SK-N-SH (cell line): ENCODE results near the gene SUCLG2.

Experiments
- CHD2 ChIP-seq: fragments of 150-350 bp; IDR thresholded peaks from 2 replicates; pipeline ENCODE4 v1.6.1; 2018; ENCODE audit warnings: low read length; ENCODE audit not compliant: partially characterized antibody
- CTCF ChIP-seq: fragments of 200-600 bp; sonication (generic); IDR thresholded peaks from 2 replicates; pipeline ENCODE4 v1.6.1; 2017; ENCODE audit warnings: antibody characterized with exemption, mild to moderate bottlenecking, moderate library complexity
- POLR2AphosphoS5 ChIP-seq: IDR thresholded peaks from 2 replicates; pipeline ENCODE4 v1.6.1; 2012; ENCODE audit warnings: low read depth, low read length
- RAD21 ChIP-seq: IDR thresholded peaks from 2 replicates; pipeline ENCODE4 v1.6.1; 2012; ENCODE audit warnings: mild to moderate bottlenecking, low read length
- RFX5 ChIP-seq: IDR thresholded peaks from 2 replicates; pipeline ENCODE4 v1.6.1; 2012; ENCODE audit warnings: mild to moderate bottlenecking, improper control_type of control experiment, low read length
- SMC3 ChIP-seq: IDR thresholded peaks from 2 replicates; pipeline ENCODE4 v1.6.1; 2012; ENCODE audit warnings: low read depth, low read length, improper control_type of control experiment
- YY1 ChIP-seq: IDR thresholded peaks from 2 replicates; pipeline ENCODE4 v1.4.0; 2012; ENCODE audit warnings: low read depth, mild to moderate bottlenecking
- ZBTB33 ChIP-seq: IDR thresholded peaks from 2 replicates; pipeline ENCODE4 v1.4.0; 2012; ENCODE audit warnings: low read depth, borderline replicate concordance
- TF ChIP-seq, protein P1 (sequence below): IDR thresholded peaks from 2 replicates; pipeline ENCODE4 v1.6.1; 2012; ENCODE audit warnings: mild to moderate bottlenecking, low read depth, low read length, moderate library complexity
- TF ChIP-seq, protein P2 (sequence below): fragments of 150-350 bp; IDR thresholded peaks from 2 replicates; pipeline ENCODE4 v1.6.1; 2016; ENCODE audit warnings: mild to moderate bottlenecking, low read depth, low read length

- no peak for TF ChIP-seq ZBTB33
- TF ChIP-seq, protein P1, sequence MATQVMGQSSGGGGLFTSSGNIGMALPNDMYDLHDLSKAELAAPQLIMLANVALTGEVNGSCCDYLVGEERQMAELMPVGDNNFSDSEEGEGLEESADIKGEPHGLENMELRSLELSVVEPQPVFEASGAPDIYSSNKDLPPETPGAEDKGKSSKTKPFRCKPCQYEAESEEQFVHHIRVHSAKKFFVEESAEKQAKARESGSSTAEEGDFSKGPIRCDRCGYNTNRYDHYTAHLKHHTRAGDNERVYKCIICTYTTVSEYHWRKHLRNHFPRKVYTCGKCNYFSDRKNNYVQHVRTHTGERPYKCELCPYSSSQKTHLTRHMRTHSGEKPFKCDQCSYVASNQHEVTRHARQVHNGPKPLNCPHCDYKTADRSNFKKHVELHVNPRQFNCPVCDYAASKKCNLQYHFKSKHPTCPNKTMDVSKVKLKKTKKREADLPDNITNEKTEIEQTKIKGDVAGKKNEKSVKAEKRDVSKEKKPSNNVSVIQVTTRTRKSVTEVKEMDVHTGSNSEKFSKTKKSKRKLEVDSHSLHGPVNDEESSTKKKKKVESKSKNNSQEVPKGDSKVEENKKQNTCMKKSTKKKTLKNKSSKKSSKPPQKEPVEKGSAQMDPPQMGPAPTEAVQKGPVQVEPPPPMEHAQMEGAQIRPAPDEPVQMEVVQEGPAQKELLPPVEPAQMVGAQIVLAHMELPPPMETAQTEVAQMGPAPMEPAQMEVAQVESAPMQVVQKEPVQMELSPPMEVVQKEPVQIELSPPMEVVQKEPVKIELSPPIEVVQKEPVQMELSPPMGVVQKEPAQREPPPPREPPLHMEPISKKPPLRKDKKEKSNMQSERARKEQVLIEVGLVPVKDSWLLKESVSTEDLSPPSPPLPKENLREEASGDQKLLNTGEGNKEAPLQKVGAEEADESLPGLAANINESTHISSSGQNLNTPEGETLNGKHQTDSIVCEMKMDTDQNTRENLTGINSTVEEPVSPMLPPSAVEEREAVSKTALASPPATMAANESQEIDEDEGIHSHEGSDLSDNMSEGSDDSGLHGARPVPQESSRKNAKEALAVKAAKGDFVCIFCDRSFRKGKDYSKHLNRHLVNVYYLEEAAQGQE = no peak
- no peak for TF ChIP-seq SMC3
- TF ChIP-seq RAD21 = no peak
- TF ChIP-seq YY1 = no peak
- TF ChIP-seq CTCF = no peak
- no peak for TF ChIP-seq RFX5
- TF ChIP-seq POLR2AphosphoS5 = no peak
- no peak for TF ChIP-seq CHD2
- TF ChIP-seq, protein P2, sequence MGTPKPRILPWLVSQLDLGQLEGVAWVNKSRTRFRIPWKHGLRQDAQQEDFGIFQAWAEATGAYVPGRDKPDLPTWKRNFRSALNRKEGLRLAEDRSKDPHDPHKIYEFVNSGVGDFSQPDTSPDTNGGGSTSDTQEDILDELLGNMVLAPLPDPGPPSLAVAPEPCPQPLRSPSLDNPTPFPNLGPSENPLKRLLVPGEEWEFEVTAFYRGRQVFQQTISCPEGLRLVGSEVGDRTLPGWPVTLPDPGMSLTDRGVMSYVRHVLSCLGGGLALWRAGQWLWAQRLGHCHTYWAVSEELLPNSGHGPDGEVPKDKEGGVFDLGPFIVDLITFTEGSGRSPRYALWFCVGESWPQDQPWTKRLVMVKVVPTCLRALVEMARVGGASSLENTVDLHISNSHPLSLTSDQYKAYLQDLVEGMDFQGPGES = no peak
Observed at GRCh38 chr3:67423722-67424121, 230.7 kb downstream of the SUCLG2 start.
